Stomach (tissue), 9 donors: ENCODE data around the gene MAIP1. TPM values are rescaled to one million over a fixed set of nuclear protein-coding genes. Genes with fewer than 3 reads are reported as not detected.

Experiments used
- DNase-seq, 2 donors: peaks; one replicate each; pipeline versions ENCODE4 v3.0.0 to v3.0.0-alpha.2; 2013 to 2019
- H3K27ac ChIP-seq, 5 donors: fragments of 200-600 bp in 4 of 5; sonication (generic) in 4 of 5; one replicate each; pipeline ENCODE4 v1.5.1; 2013 to 2019; ENCODE audit warnings: mild to moderate bottlenecking in 1 of 5, moderate library complexity in 1 of 5
- H3K27me3 ChIP-seq, 3 donors: fragments of 200-600 bp; sonication (generic); one replicate each; pipeline ENCODE4 v1.5.1; 2017 to 2019; ENCODE audit warnings: mixed run types in 1 of 3
- H3K36me3 ChIP-seq, 4 donors: fragments of 200-600 bp; sonication (generic); 1 replicate in 3 of 4; 2 replicates in 1 of 4; pipeline ENCODE4 v1.5.1; 2016 to 2019
- H3K4me1 ChIP-seq, 4 donors: fragments of 200-600 bp; sonication (generic); one replicate each; pipeline ENCODE4 v1.5.1; 2016 to 2019
- H3K4me3 ChIP-seq, 4 donors: fragments of 200-600 bp; sonication (generic) in 3 of 4; one replicate each; pipeline ENCODE4 v1.5.1; 2016 to 2019; ENCODE audit warnings: mild to moderate bottlenecking in 1 of 4
- H3K9me3 ChIP-seq, 4 donors: fragments of 200-600 bp; sonication (generic); one replicate each; pipeline ENCODE4 v1.5.1; 2016 to 2019
- EP300 ChIP-seq: sonication (generic); formaldehyde crosslinking; IDR thresholded peaks from one replicate; pipeline ENCODE4 v1.6.1; 2017; ENCODE audit warnings: antibody characterized with exemption
- POLR2A ChIP-seq, 4 donors: fragments of 450-650 bp; IDR thresholded peaks; one replicate each; pipeline ENCODE4 v1.6.1; 2016; ENCODE audit warnings: antibody characterized with exemption in 4 of 4, control low read depth in 2 of 4, mild to moderate bottlenecking in 1 of 4, moderate library complexity in 1 of 4
- POLR2AphosphoS5 ChIP-seq, 3 donors: sonication (generic); formaldehyde crosslinking; IDR thresholded peaks; one replicate each; pipeline ENCODE4 v1.6.1; 2016; ENCODE audit warnings: antibody characterized with exemption in 3 of 3
- WGBS, 5 donors: extraction: QIAGEN DNeasy Blood & Tissue Kit in 3 of 5; methylation state at CpG; one replicate each; pipeline versions ENCODE4 v1.1.5 to v1.1.7; 2013 to 2018; 5-methylcytosine and 5-hydroxymethylcytosine counted together
- intact Hi-C: fragments of 100-400 bp; cut with DNase I; formaldehyde crosslinking; loops from one replicate; pipeline ENCODE4 v1.15.1; 2023; ENCODE audit warnings: low total_unique reads
- polyA plus RNA-seq, 3 donors: library from polyadenylated mRNA; stranded (reverse); fragments of 200-250 nt; gene quantifications; one replicate each; pipeline ENCODE4 v1.2.3, GENCODE V29; 2013
- total RNA-seq, 5 donors: library from RNA; depleted of rRNA; stranded (reverse); fragments of >200 nt; gene quantifications; one replicate each; pipeline versions ENCODE4 v1.1.0 to v1.2.3, GENCODE V29; 2014 to 2016
- TF ChIP-seq, protein P1 (sequence below), 7 experiments: fragments of 450-650 bp in 4 of 7; fragments of 200-600 bp in 3 of 7; sonication (generic) in 3 of 7; IDR thresholded peaks; one replicate each; pipeline ENCODE4 v1.5.1; 2016 to 2019; ENCODE audit warnings: antibody characterized with exemption in 7 of 7, control low read depth in 2 of 7, mild to moderate bottlenecking in 1 of 7
- donor health status: healthy with polysubstance abuse.
- donor health status: Bipolar disorder and iron deficiency.
- donor health status: healthy.

MAIP1 gene
- total and polyA plus RNA-seq, 8 donors = 7.0 to 30.4 (median 22.9) TPM; not detected in 1

GRCh38 chr2:200007306-200007705 is 51.9 kb downstream of the MAIP1 start:
- Histone ChIP-seq H3K36me3 (no peaks in the 10 kb centered on the region), H3K4me1 (no peaks in the 10 kb centered on the region), H3K9me3 (peaks cover 0 to 5% (median 0%) of the 10 kb centered on the region in 4 donors), H3K27me3 (no peaks in the 10 kb centered on the region), H3K27ac (no peak overlapping the region), H3K4me3 (no peak overlapping the region)
- DNase-seq = no peak
- intact Hi-C loops = no loop called here
- TF ChIP-seq POLR2AphosphoS5 (IDR thresholded peaks at IDR 0.05) (no peak), EP300 (no peak), POLR2A (IDR thresholded peaks at IDR 0.05) (no peak)
- TF ChIP-seq, protein P1, sequence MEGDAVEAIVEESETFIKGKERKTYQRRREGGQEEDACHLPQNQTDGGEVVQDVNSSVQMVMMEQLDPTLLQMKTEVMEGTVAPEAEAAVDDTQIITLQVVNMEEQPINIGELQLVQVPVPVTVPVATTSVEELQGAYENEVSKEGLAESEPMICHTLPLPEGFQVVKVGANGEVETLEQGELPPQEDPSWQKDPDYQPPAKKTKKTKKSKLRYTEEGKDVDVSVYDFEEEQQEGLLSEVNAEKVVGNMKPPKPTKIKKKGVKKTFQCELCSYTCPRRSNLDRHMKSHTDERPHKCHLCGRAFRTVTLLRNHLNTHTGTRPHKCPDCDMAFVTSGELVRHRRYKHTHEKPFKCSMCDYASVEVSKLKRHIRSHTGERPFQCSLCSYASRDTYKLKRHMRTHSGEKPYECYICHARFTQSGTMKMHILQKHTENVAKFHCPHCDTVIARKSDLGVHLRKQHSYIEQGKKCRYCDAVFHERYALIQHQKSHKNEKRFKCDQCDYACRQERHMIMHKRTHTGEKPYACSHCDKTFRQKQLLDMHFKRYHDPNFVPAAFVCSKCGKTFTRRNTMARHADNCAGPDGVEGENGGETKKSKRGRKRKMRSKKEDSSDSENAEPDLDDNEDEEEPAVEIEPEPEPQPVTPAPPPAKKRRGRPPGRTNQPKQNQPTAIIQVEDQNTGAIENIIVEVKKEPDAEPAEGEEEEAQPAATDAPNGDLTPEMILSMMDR (IDR thresholded peaks at IDR 0.05) = no peak
- 67 to 88% (median 76%) methylated on average over 1 of the region's 1 CpG for WGBS, 5 donors

DNA sequence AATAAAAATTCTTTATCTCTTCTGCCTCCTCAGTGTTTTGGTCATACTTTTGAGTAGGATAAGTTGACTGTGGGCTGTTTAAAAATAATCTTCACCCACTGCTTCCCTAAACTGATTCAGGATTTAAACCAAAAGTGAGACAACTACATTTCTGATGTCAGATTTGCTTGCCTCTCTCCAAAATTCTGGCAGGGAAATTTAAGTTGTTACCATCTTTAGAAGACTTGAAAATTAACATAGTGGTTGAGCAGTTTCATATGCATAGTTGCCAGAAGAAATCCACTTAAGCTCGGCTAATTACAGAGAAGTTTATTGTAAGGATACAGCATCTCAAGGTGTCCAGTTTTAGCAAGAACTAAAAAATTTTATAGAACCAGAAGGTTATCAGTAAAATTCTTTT is 57.0 kb downstream of the MAIP1 start:
- WGBS, 5 donors = 86 to 100% (median 94%) methylated on average over 1 of the region's 1 CpG
- Histone ChIP-seq H3K4me3 (no peak overlapping the region), H3K27me3 (no peaks in the 10 kb centered on the region), H3K9me3 (peaks cover 0 to 7% (median 0%) of the 10 kb centered on the region in 4 donors), H3K27ac (no peak overlapping the region), H3K36me3 (no peaks in the 10 kb centered on the region), H3K4me1 (no peaks in the 10 kb centered on the region)
- TF ChIP-seq, protein P1 (IDR thresholded peaks at IDR 0.05) = no peak
- TF ChIP-seq POLR2A (IDR thresholded peaks at IDR 0.05) (no peak), EP300 (no peak), POLR2AphosphoS5 (IDR thresholded peaks at IDR 0.05) (no peak)
- no peak for DNase-seq
- intact Hi-C loops = no loop called here

Other genes with a start within 250 kb of the MAIP1 start
- 1 to 10 TPM in 1 of 5 donors, under 1 TPM in 1, not detected in 3; 0.58 to 2.8 TPM for gene FTCDNL1, start 104.4 kb upstream of the MAIP1 start, total RNA-seq
- gene FTCDNL1, start 104.4 kb upstream of the MAIP1 start, polyA plus RNA-seq = under 1 TPM in 2 of 3 donors, not detected in 1; 0.31 to 0.98 TPM
- 10 to 100 TPM in 3 of 5 donors, 1 to 10 TPM in 2; 2.0 to 29.8 (median 15.4) TPM for gene C2orf69, start 44.3 kb upstream of the MAIP1 start, total RNA-seq
- gene C2orf69, start 44.3 kb upstream of the MAIP1 start, polyA plus RNA-seq = 1 to 10 TPM; 3.9 to 9.5 (median 5.1) TPM
- 10 to 100 TPM in 2 of 5 donors, 1 to 10 TPM in 3; 1.2 to 25.3 (median 4.9) TPM for gene TYW5, start 91 bp upstream of the MAIP1 start, total RNA-seq
- 1 to 10 TPM; 2.8 to 3.2 (median 3.2) TPM for gene TYW5, start 91 bp upstream of the MAIP1 start, polyA plus RNA-seq